Colon (tissue), 2 donors: ENCODE data around the gene TGM4.

ENCODE experiments used
- FAIRE-seq: peaks from 2 replicates; lab custom pipeline; 2012; peaks lifted over from hg19 to GRCh38; lab: Jason Lieb, UNC
- donor health status: control.
- donor health status: control.

TGM4 gene

DNA sequence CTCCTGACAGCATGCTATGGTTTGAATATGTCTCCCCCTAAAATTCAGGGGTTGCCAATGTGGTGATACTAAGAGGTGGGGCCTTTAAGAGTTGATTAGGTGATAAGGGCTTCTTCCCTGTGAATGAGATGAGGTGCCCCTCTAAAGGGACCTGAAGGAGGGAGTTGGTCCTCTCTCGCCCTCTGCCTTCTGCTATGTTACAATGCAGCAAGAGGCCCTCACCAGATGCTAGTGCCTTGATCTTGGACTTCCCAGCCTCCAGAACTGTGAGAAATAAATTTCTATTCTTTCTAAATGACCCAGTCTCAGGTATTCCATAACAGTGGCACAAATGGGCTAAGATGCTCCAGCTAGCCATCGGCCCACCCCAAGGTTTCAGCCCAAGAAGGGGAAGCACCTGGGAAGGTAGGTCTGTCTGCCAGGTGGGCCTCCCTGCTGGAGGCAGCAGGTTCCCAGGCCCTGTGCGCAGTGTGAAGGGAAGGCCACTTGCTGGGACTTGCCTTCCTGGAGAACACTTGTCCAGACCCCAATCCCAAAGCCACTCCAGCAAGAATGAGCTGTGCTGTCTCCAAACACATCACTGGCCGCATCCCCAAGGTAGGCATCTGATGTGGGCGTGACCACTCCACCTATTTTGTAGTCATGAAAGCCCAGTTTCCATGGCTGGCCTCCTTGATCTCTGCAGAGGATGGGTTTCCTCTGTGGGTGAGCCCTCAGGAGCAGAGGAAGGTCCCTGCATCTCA is 9.0 kb downstream of the TGM4 start:
- no peak for FAIRE-seq

DNA sequence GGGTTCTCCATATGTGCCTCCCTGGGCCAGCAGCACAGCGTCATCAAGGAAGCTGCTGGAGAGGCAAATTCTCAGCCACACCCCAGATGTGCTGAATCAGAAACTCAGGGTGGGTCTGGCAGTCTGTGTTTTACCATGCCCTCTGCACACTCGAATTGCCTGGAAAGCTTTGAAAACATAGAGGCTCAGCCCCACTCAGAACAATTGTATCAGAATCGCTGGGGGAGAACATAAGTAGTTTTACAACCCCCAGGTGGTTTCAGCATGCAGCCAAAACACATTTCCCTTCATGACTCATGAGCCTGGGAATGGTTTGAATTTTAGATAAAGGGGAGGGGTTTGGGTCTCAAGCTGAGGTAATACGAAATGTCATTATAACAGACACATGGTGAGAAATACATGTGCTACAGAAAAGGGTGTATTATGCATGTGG is 9.6 kb downstream of the TGM4 start:
- FAIRE-seq, result no peak

DNA sequence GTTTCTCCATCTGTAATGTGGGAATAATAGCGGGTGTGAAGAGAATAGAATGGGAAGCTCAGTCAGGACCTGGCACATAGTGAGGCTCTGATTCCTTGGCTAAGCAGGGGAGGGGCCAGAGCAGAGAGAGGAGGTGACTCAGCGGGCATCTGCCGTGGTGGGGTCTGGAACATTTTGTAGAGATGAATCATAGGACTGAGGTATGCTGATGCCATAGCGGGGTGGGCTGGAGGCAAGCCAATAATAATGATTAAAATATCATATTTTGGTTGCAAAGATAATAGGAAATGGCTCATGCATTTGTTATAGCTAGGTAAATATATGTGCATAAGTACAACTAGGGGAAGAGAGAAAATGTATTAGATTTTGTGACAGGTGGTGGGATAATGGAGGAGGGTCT is 11.2 kb downstream of the TGM4 start:
- FAIRE-seq, result no peak

DNA sequence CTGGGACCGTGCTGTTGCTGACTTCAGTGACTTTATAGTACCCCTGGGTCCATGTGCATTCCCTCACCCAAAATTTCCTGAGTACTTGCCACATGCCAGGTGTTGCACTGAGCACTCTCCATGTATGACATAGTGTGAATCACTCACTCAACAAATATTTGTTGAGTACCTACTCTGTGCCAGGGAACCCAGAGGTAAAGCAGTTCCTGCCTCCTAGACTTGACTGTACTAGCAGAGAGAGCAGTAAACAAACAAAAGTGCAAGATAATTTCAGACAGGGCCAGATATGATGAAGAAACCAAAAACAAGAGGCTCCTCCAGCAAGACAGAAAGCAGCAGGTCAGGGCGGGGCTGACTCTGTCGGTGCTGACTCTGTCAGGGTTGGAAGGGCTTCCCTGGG is 12.2 kb downstream of the TGM4 start:
- no peak for FAIRE-seq

DNA sequence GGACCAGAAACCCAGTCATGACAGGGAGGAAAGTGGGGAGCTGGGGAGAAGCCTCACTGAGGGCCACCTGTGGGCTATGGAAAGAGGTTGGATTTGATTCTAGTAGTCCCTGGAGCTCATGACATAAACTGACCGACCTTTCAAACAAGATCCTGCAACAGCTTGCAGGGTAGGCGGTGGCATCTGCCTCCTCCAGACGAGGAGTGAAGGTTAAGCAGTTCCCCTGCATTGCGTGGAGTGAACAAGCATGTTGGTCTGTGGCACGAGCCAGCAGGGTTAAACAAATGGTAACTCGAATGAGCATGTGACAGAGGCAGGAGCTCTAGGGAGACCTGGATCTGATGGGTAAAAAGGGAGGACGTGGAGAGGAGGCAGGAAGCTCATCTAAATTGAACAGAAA is 12.7 kb downstream of the TGM4 start:
- no peak for FAIRE-seq

DNA sequence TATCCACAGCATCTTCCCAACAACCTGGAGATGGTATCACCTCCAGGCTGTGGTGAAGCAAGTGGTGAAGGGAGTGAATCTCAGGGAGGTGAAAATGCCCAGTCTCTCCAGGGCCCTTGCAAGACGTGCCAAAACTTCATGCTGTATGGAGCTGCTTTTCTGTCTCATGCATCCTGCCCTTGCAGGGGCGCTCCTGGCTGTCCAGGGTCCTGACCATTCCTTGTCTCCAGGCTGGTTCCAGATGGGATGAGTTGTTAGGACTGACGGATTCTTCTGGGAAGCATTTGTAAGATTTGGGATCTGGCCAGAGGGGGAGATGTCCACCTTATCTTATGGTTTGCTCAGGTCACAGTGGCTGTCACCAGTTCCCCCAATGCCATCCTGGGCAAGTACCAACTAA is 15.8 kb downstream of the TGM4 start:
- no peak for FAIRE-seq

DNA sequence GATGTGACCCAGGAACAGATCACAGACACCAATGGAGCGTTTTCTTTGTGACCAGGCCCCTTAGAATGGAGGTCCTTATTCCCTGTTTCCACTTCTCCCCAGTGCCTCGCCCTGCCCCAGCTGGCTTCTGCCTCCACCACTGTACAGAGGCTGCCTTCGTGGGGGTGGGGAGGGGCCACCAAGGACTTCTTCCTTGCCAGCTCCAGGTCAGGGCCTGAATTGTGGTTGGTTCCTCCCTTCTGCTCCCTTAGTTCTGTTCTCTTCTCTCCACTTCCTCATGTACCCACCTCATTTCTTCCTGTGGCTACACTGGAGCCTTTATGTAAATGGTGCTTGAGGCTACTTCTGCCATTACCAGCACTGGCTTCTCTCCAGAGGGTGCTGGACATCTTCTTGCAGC is 16.4 kb downstream of the TGM4 start:
- FAIRE-seq, result no peak

DNA sequence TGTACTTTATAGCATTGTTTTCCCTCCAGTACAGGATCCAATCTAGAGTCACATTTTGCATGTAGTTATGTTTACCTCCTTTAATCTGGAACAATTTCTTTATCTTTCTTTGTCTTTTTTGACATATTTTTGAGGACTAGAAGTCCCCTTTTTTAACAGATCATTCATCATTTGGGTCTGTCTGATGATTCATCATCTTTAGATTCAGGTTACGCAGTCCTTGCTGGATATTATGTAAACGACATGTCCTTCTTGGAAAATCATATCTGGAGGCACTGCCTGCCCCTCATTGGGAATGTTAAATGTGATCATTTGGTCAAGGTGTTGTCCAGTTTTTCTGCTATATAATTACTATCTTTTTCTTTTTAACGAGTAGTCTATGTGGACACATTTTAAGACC is 18.3 kb downstream of the TGM4 start:
- FAIRE-seq, result no peak

DNA sequence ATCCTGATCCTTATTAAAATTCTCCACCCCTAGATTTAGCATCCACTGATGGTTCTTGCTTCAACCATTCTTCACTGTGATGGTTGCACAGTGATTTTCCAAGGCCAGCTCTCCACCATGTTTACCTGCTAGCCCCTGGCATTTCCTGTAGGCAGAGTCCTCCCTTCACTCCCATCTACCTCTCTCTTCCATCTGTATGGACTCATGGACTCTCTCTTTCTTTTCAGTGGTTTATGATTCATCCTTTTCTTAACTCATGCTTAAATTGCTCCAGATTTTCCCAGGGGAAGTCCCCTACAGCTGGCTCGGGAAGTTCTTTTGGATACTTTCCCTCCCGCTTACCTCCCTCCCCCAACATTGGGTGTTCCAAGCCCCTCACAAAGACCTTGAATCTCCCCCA is 18.7 kb downstream of the TGM4 start:
- FAIRE-seq, result no peak

DNA sequence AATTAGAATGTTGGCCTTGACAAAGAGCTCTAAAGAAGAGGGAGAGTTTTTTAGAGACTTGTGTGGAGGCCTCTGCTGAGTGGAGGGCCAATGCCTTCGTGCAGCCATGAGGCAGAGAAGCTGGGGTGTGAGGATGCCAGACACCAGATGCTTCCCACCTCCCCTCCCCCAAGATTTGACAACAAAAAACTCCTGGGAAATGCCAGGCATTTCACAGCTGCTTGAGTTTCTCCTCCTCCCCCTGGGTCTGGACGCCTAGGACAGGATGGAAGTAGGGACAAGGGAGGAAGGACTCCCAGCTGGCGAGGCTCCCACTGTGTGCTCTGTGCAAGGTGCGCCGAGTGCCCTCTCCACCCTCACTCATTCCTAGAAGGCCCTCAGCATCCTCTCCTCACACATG is 20.1 kb downstream of the TGM4 start:
- no peak for FAIRE-seq

DNA sequence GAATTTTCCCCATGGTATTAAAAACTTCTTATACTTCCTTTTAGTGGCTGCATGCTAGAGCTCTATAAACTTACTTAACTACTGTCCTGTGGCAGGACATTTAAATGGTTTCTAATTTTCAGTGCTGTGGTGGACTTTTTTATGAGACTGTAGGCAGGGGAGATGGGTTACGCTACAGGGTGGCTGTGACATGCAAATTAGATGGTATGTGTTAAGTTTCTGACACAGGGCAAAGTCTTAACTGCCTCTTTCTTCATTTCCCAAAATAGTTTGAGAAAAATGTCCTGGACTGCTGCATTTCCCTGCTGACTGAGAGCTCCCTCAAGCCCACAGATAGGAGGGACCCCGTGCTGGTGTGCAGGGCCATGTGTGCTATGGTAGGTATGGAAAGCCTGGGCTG is 22.0 kb downstream of the TGM4 start:
- no peak for FAIRE-seq

DNA sequence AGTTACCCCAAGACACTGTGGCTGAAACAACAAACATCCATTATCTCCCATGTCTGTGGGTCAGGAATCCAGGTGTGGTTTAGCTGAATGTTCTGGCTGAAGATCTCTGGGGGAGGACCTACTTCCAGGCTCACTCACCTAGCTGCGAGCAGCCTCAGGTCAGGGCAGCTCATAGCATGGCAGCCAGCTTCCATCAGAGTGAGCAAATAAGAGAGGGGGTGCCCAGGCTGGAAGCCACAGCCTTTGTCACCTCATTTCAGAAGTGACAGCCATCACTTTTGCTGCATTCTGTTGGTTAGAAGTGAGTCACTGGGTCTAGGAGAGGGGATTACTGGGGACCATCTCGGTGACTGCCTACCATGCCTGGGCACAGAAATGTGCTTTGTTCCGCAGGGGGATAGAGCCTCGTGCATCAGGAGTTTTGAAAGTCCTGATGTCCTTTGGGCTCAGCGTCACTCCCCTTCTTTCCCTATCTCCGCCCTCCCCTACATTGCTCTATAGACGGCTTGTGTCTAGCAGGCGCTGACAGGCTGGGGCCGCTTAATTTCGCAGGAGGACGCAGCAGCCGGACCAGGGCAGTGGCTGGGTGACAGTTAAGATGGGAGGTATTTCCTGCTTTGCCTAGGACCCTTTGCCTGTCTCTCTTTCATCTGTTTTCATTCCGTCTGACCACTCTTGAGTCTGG is 25.4 kb downstream of the TGM4 start:
- FAIRE-seq, result no peak

DNA sequence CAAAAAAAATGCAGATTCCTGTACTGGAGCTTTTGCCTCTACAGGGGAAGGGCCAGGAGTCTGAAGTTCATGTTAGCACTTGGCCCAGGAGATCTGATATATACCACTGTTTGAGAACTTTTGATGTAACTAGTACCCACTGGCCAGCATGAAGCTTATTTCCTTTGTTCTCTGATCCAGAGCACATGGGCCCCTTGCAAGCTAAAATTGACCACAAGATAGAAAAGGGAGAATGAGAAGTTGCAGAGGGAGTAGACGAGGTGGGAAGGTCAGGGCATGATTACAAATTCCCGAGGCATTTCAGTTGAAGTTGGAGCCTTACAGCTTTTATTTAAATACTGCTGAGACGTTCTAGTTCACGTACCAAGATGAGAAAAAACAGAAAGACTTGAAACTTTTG is 28.2 kb downstream of the TGM4 start:
- no peak for FAIRE-seq

DNA sequence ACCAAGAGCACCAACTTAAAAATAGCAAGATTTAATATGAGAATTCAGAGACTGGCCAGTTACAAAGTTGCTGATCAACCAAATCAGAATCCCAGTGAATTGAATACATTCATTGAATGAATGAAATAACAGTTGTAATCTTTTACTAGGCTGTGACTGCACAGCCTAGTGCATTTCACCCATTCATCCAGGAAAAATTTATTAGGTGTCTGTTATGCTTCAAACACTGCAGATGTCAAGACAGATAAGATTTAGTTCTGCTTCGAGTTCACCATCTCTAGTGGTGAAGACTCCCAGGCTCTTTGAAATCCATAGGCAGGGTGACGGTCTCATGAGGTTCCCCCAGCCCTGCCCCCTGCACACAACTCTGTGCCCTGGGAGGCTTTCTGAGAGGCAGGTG is 28.9 kb downstream of the TGM4 start:
- FAIRE-seq, result no peak

DNA sequence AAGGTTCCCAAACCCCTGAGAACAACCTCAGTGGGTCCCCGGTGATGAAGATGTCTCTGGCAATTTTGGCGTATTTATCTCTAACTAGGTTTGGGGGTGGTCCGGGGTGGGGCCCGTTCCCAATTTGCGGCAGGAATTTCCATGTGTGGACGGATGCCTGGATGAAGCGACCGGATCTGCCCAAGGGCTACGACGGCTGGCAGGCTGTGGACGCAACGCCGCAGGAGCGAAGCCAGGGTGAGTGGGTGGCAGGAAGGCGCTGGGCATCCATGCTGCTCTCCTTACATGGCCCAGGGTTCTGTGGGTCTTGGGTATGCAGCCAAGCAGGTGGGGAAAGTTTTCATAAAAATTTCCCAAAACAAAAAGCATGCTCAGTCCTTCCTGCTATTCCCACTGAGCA is 29.3 kb downstream of the TGM4 start:
- FAIRE-seq, result no peak

DNA sequence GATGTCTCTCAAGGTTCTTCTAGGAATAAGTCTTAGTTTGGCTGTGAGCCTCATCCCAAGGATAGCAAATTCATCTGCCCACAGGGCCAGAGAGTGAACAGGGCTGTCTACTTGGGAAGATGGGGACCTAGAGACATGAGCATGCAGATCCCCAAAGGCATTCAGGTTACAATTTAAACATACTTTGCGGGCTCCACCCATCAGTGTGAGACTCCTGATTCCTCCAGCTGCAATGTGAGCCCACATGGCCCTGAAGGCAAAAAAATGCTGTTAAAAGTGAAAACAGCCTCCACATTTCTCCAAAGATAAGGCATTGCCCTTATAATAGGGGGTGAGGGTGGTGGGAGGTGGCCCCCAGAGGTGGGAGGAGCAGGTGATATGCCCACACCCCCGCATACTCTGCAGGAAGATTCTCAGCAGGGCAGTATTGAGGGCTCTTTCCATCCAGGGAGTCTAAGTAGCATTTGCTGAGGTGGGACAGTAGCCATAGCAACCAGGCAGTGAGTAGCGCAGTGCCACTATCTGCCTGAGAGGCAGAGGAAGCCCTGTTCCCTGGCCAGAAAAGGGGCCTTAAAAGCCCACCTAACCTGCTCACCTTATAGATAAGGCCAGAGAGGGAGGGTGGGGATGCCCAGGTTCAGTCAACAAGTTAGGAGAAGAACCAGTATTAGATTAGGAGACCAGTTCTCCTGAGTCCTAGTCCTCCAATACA is 31.2 kb downstream of the TGM4 start:
- FAIRE-seq, result no peak

DNA sequence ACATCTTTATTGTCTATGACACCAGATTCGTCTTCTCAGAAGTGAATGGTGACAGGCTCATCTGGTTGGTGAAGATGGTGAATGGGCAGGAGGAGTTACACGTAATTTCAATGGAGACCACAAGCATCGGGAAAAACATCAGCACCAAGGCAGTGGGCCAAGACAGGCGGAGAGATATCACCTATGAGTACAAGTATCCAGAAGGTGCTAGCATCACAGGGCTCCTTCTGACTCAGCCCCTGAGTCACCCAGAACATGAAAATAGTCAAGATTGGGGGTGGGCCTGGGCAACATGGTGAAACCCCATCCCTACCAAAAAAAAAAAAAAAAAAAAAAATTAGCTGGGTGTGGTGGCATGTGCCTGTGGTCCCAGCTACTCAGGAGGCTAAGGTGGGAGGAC is 32.6 kb downstream of the TGM4 start:
- no peak for FAIRE-seq

DNA sequence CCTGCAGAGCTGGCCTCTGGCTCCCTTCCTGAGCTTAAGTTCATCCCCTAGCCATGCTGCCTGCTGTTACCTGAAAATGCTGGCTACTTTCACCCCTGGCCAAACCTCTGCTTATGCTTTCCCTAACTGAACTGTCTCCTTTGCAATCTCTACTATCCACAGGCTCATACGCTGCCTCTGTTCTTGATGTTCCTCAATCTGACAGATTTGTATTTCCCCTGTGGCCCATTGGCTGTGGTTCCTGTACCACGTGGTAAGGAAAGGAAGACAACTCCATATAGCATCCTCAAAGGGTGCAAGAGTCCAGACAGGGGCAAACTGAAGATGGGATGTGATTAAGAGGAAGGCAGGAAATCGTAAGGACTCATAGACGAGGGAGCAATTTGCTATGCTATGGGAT is 33.2 kb downstream of the TGM4 start:
- FAIRE-seq, result no peak

DNA sequence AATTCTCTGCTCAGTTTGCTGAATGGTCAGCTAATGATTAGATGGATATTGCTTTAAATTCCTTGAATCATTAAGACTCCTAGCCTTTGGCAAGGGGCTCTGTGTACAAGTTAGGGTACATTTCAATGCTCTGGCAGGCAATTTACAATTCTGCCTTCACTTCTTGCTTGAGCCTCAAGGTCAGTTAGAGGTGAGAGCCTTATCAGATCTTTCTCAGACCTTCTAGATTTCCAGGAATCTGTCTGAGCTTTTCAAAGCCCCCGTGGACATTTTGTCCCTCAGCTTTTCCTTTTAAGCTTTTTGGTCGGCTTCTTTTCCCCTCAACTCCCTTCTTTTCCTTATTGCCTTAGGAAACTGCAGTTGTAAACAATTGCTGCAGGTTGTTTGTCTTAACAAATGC is 34.7 kb downstream of the TGM4 start:
- FAIRE-seq, result no peak

DNA sequence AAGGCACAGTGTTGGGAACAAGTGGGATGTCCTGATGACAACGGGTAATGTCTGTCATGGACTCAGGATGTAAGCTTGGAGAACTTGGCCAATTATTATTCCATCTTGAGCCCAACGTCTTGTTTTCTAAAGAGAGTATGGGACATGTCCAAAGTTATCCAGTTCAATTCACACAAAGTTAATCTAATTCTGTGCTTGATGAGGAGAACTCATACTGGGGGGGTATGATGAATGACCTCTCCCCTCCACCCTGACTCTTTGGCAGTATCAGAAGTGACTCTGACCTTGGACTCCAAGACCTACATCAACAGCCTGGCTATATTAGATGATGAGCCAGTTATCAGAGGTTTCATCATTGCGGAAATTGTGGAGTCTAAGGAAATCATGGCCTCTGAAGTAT is 36.3 kb downstream of the TGM4 start:
- no peak for FAIRE-seq

DNA sequence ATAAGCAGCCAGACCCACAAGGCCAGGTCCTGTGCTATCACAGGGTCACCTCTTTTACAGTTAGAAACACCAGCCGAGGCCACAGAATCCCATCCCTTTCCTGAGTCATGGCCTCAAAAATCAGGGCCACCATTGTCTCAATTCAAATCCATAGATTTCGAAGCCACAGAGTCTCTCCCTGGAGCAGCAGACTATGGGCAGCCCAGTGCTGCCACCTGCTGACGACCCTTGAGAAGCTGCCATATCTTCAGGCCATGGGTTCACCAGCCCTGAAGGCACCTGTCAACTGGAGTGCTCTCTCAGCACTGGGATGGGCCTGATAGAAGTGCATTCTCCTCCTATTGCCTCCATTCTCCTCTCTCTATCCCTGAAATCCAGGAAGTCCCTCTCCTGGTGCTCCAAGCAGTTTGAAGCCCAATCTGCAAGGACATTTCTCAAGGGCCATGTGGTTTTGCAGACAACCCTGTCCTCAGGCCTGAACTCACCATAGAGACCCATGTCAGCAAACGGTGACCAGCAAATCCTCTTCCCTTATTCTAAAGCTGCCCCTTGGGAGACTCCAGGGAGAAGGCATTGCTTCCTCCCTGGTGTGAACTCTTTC is 39.6 kb downstream of the TGM4 start:
- no peak for FAIRE-seq

DNA sequence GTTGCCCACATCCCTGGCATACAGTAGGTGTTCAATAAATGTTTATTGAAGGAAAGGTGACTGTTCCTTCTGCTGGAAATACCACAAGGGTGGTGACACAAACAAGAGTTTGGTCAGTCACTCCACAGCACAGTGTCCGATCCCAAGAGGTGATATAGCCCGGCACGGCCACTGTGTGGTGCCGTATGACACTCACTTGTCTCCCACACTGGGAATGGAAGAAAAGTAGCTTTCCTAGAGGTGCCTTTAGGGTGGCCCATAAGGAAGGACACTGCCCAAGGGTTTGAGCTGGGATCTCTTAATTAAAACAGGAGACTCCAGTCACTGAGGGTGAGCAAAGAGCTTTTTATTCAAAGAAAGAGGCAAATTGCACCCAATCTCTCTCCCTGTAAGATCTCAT is 40.5 kb downstream of the TGM4 start:
- no peak for FAIRE-seq
